GM21367 (cell line): ENCODE measurements around the gene ROPN1B.
A peak's percentile ranks its signal among the peaks of the same experiment; 100 is the strongest.
"Not testable (repeated sequence)": the region's sequence is repeated elsewhere in the genome, so short reads cannot be mapped to it uniquely, and the experiment has no call there.

ENCODE experiments used
- ATAC-seq: cut with Tn5 transposase; IDR thresholded peaks from one replicate; pipeline ENCODE4 v1.9.1; 2021; ENCODE audit not compliant: unreplicated experiment

The ROPN1B gene

GRCh38 chr3:125957674-125958510 lies 11.1 kb upstream of the ROPN1B start:
- ATAC-seq: no peak

DNA sequence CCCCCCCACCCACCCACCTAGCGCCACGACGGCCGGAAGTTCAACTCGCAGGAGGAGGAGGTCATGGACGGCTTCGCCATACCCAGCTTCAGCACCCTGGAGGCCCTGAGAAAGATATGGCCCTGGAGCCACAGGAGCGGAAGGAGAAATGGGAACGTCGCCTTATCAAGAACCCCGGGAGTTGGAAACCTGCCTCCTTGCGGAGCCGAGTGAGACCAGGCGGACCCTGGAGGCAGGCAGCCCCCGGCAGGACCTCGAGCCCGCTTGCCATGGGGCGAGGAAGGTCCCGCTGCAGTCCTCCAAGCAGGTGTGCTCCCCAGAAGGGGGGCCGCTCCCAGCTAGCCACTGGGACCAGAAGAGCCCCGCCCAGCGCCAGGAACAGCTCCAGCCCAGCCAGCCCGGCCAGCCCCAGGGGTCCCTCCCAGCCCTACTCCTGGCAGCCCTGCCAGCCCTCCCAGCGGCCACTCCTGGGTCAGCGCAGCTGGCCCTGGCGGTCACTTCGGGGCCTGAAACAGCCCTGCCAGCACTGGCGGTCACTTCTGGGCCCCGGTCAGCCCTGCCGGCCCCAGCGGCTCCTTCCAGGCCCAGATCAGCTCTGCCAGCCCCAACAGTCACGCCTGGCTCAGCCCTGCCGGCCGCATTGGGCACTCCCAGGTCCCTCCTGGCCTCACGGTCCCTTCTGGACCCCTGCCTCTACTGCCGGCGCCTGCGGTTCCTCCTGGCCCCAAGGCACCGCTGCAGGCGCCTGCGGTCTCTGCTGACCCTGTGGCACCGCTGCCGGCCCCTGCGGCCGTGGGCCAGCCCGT lies 10.3 kb upstream of the ROPN1B start:
- ATAC-seq: no peak

GRCh38 chr3:125959317-125960065 lies 9.5 kb upstream of the ROPN1B start:
- no peak for ATAC-seq

DNA sequence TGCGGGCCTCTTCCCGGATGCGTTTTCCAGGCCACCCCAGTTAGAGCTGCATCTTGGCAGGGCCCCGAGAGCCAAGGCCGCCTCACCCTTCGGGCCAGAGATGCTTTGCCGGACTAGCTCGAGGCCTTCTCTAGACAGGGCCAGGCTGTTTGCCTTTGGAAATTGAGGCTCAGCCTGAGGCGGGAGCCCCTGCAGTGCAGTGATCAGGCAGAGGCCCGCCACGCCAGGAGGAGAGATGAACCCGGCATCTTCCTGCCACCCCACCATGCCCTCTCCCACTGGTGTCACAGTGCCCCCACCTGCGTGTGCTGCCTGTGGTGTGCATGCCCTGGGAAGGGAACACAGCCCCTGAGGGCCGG lies 8.9 kb upstream of the ROPN1B start:
- no peak for ATAC-seq

GRCh38 chr3:125960456-125961288 lies 8.3 kb upstream of the ROPN1B start:
- ATAC-seq: no peak

- no peak for ATAC-seq
These were observed 7.7 kb upstream of the ROPN1B start for GRCh38 chr3:125961289-125961589.

DNA sequence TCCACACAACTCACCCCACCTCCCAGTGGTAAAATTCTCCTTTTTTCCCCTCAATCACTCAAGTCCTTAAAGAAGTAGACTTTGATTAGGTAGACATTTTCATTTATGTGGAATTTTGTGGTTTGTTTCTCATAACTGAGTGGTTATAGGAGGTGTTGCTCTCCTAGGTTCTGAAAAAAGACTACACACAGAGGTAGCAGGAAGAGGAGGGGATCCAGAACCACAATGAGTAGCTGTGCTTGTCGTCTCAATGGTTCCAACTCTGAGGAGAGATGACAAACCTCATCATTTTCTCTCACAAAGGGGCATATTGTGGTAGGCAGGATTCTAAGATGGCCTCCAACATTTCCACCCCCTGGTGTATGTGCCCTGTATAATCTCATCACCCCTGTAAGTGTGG lies 5.1 kb upstream of the ROPN1B start:
- ATAC-seq: not testable (repeated sequence)

- no peak for ATAC-seq
These were observed 3.5 kb upstream of the ROPN1B start for GRCh38 chr3:125965505-125965904.

DNA sequence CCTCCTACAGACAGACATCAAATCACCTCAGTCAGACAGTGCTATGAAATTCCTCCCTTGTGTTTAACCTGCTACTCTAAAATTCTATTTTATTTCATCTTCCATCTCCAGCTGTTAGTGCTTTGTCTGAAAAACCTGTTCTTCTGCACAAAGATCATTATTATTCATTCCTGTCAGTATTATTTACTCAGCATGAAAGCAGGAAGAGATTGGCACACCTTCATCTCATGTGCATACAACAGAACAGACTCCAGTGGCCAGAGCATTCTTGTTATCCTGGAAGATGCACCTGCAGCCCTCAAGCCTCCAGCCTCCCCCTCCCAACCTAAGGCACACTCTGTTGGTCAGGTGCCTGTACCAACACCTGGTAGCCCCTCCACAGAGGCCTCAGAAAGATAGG lies 1.8 kb upstream of the ROPN1B start:
- ATAC-seq: no peak

GRCh38 chr3:125968121-125968520 lies 857 bp upstream of the ROPN1B start:
- not testable (repeated sequence) for ATAC-seq

- not testable (repeated sequence) for ATAC-seq
These were observed 3.3 kb downstream of the ROPN1B start for GRCh38 chr3:125971997-125972944.

- ATAC-seq: not testable (repeated sequence)
These were observed 6.4 kb downstream of the ROPN1B start for GRCh38 chr3:125975245-125976002.

DNA sequence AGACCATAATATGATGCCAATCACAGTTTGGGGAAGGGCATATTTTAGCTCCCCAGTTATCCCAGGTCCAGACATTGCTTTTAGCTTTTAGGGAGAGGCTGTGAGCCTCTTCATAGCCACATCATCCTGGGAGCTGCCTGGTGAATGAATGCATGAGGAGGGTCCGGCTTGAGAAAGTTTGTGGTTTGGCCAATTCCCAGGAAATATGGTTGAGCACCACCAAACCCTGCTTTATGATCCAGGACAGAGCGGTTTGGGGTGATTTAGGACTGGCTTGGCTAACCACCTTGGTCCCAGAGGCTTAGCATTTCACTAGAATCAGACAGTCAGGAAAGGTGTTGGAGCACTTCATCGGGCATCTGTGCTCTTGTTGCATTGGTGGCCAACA lies 7.0 kb downstream of the ROPN1B start:
- ATAC-seq: not testable (repeated sequence)

DNA sequence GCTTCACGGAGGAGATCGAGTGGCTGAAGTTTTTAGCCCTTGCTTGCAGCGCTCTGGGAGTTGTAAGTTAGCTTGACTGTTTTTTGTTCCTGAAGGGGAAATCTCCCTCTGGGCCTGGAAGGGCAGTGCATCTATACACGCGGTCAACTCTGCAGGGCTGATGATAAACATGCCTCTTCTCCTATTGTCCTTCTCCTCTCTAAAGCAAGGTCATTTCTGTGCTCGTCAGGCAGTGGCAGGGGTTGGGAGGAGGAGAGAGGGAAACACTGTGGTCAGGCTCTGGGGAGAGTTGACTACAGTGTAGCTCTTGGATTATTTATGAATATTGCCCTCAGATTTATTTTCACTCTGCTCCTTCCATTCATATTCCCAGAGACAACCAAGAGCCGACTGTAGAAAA lies 8.1 kb downstream of the ROPN1B start:
- not testable (repeated sequence) for ATAC-seq

DNA sequence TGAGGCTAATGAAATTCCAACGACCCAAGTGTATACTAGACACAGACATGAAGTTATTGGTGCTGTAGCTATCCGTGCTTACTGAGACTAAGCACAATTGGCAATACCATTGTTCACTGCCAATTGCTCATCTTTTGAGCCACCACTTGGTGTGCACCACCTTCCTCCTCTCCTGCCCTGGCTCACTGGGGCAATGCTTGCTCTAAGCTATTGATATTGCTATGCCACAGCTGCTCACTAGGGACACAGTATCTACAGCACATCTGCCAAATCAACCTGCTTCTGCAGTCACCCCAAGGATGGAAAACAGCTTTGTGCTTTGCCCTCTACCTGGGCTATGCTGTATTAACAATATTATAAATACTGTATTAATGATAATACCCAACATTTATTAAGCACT lies 16.0 kb downstream of the ROPN1B start:
- not testable (repeated sequence) for ATAC-seq

DNA sequence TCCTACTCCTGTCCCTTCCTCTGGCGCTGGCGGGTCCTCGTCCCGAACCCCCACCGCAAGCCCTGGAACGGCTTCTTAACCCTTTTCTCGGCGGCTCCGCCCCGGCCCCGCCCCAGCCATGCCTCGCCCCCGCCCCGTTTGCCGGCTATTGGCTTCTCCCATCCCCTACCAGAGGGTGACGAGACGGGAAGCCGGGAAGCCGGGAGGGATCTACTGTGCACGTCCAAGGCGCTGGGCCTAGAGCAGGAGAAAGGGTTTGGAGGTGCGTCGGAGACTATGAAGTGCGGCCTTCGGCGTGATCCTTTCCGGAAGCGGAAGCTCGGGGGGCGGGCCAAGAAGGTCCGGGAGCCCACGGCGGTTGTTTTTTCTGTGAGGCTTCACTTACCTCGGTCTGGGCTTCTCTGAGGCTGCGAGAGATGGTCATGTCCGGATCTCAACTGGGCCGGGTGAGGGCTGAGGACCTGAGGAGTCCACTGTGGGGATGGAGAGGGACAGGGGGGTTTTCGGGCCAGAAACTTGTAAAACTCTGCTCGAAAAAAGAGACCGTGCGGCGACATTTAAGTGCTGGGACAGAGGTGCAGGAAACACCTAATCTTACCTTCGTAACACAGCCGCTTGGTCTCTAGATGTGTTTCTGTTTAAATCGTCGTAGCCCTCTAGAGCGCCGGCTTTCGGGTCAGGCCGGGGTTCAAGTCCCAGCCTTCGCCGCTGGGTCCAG lies 21.4 kb downstream of the ROPN1B start:
- ATAC-seq: peak; percentile 40

GRCh38 chr3:125996751-125997150 lies 27.8 kb downstream of the ROPN1B start:
- ATAC-seq: not testable (repeated sequence)

DNA sequence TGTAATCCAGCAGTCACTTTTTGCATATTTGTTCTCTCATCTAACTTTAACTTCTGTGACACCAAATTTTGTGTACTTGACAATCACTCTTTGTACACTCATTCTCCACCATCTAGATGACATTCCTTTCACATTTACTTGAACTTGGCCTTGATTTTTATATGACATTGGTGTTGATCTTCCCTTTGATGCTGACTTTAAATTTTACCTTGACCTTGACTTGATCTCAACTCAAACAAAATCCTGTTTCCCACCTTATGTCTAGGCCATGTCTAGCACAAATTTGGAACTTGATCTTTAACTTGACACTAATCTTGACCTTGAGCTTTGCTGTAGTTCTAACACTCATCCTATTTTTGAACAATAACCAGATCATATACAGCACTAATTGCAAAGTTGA lies 33.2 kb downstream of the ROPN1B start:
- no peak for ATAC-seq
